HG03342 (cell line): ENCODE data around the gene HSD3B7.

Experiments
- ATAC-seq: cut with Tn5 transposase; IDR thresholded peaks from one replicate; pipeline ENCODE4 v1.9.1; 2021; ENCODE audit warnings: mild to moderate bottlenecking, moderate library complexity; ENCODE audit not compliant: unreplicated experiment

The HSD3B7 gene

DNA sequence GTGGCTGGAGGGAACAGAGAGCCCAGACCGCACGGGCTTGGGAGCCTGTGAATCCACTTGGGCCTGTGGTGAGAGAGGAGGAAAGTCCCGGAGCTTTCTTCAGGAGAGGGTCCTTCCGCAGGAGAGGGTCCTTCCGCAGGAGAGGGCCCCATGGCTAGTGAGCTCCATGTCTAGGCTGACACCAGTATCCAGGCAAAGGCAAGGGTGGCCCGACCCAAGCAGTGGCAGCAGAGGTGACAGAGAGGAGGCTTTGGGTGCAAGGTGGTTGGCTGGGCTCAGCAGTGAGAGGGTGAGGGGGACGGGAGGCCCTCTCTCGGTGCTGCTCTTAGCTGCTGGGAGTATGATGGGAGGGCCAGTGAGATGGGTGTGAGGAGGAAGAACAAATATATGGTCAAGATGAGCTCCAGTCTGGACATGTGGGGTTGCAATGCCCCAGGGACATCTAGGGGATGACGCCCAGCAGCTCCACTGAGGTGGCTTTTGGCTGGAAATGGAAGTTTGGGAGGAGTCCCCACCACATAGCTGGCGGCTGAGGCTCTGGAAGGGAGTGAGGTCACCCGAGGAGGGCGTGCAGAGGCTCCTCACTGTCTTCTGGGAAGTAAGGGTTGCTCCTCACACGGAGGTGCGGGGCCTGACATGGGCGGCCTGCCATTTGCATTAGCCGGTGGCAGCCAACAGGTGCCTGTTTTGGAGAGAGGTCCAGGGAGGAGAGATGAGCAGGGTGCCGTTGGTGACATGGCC is 2.3 kb upstream of the HSD3B7 start:
- ATAC-seq, result no peak

GRCh38 chr16:30983289-30983889 is 1.6 kb upstream of the HSD3B7 start:
- no peak for ATAC-seq

- ATAC-seq, result no peak
These were observed 953 bp upstream of the HSD3B7 start for GRCh38 chr16:30983898-30984610.

GRCh38 chr16:30985401-30986128 is 558 bp downstream of the HSD3B7 start:
- ATAC-seq, result no peak

- ATAC-seq, result no peak
These were observed 1.4 kb downstream of the HSD3B7 start for GRCh38 chr16:30986129-30986991.

- no peak for ATAC-seq
These were observed 2.7 kb downstream of the HSD3B7 start for GRCh38 chr16:30987581-30988190.

- no peak for ATAC-seq
These were observed 4.6 kb downstream of the HSD3B7 start for GRCh38 chr16:30989469-30990047.

- ATAC-seq, result no peak
These were observed 5.1 kb downstream of the HSD3B7 start for GRCh38 chr16:30990105-30990504.

GRCh38 chr16:30991052-30991451 is 6.0 kb downstream of the HSD3B7 start:
- ATAC-seq, result no peak

DNA sequence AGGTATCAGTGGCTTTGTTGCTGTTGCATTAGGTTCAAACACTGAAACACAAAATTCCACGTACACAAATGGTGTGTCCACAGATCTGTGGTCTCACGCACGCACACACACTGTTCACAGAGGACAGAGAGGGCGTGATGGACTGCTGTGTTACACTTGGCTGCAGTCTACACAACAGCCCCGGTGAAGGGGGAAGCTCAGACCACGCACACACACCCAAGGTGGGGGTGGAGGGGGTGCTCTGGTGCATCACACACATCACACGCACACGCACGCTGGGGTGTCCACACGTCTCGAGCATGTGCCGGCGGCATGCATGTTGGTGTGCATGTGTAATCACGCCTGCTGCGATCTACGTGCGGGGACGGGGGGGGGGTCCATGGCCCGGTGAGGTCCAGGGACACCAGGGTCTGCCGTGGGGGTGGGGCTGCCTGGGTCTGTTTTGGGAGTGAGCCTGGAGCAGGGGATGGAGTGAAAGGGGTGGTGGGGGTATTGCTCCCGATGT is 7.3 kb downstream of the HSD3B7 start:
- ATAC-seq, result no peak

DNA sequence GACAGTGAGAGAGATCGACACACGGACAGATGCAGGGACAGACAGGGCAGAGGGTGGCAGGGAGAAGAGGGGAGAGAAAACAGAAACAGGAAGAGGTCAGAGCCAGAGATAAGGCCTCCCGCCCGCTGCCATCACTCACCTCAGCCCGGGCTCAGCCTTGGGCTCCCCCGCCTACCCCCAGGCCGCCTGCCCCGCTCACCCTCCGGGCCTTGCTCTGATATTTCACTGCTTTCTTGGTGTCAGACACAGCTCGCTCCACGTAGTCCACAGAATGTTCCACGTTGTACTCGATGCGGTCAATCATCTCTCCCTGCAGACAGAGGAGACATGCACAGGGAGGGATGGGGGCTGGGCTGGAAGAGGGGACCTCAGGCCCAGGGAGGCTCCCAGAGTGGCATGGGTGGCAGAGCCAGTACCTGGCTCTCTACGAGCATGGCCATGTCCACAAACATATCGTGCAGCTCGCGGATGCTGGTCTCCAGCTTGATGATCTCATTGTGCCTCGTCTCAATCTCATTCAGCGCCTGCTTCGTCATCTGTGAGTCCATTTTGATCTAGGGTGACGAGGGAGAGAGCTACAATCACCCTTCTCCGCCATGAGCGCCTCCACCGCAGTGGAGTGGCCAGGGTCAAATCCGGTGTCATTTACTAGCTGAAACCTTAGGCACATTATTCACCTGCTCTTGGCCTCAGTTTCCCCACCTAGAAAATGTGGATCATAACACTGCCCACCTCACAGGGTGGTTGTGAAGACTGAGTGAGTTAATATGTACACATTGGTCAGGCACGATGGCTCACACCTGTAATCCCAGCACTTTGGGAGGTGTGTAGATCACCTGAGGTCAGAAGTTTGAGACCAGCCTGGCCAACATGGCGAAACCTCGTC is 8.2 kb downstream of the HSD3B7 start:
- ATAC-seq, result no peak

DNA sequence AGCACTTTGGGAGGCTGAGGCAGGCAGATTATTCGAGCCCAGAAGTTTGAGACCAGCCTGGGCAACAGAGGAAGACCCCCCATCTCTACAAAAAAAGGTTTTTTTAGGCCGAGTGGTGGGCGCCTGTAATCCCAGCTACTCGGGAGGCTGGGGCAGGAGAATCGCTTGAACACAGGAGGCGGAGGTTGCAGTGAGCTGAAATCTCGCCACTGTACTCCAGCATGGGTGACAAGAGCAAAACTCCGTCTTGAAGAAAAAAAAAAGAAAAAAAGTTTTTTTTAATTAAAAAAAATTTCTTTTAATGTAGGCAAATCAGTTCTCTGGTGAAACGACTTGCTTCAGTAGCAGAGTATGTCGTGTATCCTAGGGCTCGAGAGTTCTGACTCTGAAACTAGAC is 10.9 kb downstream of the HSD3B7 start:
- no peak for ATAC-seq

DNA sequence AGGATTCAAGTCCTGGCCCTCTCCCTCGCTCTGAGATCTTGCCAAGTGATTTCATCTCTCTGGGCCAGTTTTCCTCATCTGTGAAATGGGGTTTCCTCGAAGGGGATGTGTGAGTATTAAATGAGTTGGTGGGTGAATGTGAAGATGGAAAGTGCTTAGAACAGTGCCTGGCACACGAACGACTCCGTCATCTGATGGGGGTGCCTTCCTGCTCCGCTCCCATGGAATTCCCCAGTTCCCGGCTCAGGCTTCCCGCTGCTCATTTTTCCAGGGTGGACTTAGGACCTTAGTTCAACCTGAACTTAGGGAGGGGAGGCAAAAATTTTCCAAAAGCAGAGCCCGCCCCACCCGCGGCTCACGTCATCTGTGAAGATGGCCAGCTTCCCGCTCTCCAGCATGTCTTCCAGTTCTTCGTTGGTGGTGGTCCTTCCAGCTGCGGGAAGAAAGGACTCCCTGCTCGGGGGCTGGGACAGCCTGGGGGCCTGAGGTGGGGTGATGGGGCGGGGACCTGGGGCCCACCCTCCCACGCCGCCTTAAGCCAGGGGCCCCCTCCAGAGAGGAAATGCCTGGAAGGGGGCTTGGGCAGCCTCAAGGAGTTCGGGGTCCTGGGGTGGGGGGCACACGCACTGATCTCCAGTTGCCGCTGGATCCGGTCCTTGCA is 11.4 kb downstream of the HSD3B7 start:
- no peak for ATAC-seq

DNA sequence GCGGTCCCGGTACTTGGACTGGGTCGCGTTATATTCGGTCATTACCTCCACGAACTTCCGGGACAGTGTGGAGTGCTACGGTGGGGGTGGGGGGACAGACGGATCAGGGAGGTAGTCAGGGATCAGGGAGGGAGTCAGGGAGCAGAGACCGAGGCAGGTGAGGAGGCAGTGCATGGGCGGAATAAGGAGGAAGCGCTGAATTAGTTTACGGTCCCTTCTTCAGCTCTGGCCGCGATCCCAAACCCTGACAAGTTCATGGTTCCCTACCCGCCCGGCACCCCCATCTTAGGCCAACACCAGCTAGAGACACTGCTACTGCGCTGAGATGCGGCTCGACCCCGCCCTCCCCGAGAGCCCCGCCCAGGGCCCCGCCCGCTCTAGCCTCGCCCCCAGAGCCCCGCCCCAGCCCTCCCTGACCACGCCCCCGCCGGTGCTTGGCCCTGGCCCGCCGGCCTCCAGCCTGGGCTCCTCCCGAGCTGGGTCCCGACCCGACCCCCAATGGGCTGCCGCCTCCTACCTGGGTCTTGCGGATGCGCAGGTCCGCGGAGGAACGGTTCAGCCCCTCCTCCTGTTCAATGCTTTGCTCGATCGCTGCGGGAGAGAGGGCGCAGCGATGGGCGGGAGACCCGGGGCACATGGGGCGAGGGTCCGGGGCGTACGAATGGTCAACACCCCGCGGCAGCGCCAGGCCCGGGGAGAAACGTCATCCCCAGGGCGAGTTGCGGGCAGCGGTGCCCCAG is 12.1 kb downstream of the HSD3B7 start:
- peak; percentile 82 for ATAC-seq

DNA sequence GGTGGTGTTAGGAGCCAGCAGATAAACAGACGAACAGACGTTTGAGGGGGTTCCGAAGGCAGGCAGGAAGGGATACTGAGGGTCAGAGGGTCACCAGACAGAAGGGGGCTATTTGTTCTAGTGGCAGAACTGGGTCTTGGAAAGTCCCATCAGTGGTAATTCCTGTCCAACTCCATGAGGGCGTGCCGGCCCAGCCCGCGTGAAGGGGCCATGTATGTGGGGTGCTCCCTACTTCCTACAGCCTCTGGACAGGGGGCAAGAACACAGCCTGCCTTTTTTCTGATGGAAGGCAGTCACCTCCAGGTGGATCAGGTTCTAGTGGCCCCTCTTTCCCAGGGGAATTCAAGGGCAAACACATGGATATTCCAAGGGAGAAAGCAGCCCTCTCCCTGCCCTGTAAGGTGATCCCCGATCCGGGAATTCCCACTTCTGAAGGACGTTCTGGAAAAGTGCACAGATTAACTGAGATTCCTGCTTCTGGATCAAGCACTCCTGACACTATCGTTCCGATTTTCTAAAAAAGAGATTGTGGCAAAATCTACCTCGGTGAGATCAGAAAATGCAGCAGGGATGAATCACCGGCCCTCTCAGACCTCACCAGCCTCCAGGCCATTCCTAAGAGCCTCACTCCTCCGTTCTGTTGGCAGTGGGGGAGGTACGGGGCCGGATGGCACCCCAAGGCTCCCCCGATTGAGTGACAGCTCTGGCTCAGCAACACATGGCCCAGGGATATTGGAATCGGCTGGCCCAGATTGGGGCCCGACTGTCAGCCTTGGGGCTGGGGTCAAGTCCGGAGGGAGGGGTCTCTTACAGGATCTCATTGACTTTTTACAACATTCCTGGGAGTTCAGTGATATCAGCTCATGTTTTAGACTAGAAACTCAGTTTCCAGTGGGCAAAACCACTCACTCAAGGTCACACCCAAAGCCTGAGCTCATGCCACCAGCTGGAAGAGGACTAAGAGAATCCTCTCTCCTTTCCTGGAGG is 13.0 kb downstream of the HSD3B7 start:
- ATAC-seq, result no peak
